HepG2 (cell line): Measurements from ENCODE around the gene UNC13D. TPM values are rescaled to one million over a fixed set of nuclear protein-coding genes. Genes with fewer than 3 reads are reported as not detected.

Experiments used
- ATAD3A ChIP-seq: sonication (generic); formaldehyde crosslinking; IDR thresholded peaks from 2 replicates; pipeline ENCODE4 v1.4.0; 2020; ENCODE audit warnings: missing genetic modification reagents
- ATM ChIP-seq: fragments of 450-650 bp; IDR thresholded peaks from 2 replicates; pipeline ENCODE4 v1.7.1; 2017; ENCODE audit warnings: mild to moderate bottlenecking, borderline replicate concordance
- CCDC6 ChIP-seq: sonication (generic); formaldehyde crosslinking; IDR thresholded peaks from 2 replicates; pipeline ENCODE4 v1.8.1; 2022; ENCODE audit warnings: mild to moderate bottlenecking, missing genetic modification reagents, moderate library complexity
- DBP ChIP-seq: sonication (generic); formaldehyde crosslinking; IDR thresholded peaks from 2 replicates; pipeline ENCODE4 v1.4.0; 2020; ENCODE audit warnings: missing genetic modification reagents; ENCODE audit errors: not compliant biosample characterization
- DMAP1 ChIP-seq: IDR thresholded peaks from 2 replicates; pipeline ENCODE4 v1.6.1; 2016
- DNMT1 ChIP-seq: sonication (generic); formaldehyde crosslinking; IDR thresholded peaks from 2 replicates; pipeline ENCODE4 v1.5.1; 2020; ENCODE audit warnings: mild to moderate bottlenecking, missing genetic modification reagents
- ETS1 ChIP-seq: sonication (generic); formaldehyde crosslinking; IDR thresholded peaks from 2 replicates; pipeline ENCODE4 v1.4.0; 2020; ENCODE audit warnings: missing genetic modification reagents
- HNRNPH1 ChIP-seq: fragments of 200-400 bp; formaldehyde crosslinking; optimal IDR thresholded peaks from 2 replicates; pipeline ENCODE3; 2017; ENCODE audit warnings: mild to moderate bottlenecking, low read depth, low read length
- KLF13 ChIP-seq: sonication (generic); formaldehyde crosslinking; IDR thresholded peaks from 2 replicates; pipeline ENCODE4 v1.4.0; 2020; ENCODE audit warnings: mild to moderate bottlenecking, missing genetic modification reagents
- MAFF ChIP-seq: IDR thresholded peaks from 2 replicates; pipeline ENCODE4 v1.6.1; 2011; ENCODE audit warnings: low read depth, low read length, improper control_type of control experiment
- MTF1 ChIP-seq: sonication (generic); formaldehyde crosslinking; IDR thresholded peaks from 2 replicates; pipeline ENCODE4 v1.5.0; 2020; ENCODE audit warnings: missing genetic modification reagents
- PBX3 ChIP-seq: sonication (generic); formaldehyde crosslinking; IDR thresholded peaks from 2 replicates; pipeline ENCODE4 v1.8.1; 2023; ENCODE audit warnings: missing genetic modification reagents, inconsistent platforms, borderline replicate concordance
- PRMT3 ChIP-seq: sonication (generic); formaldehyde crosslinking; IDR thresholded peaks from 2 replicates; pipeline ENCODE4 v1.8.1; 2022; ENCODE audit warnings: low read depth, mild to moderate bottlenecking, moderate library complexity, missing genetic modification reagents, borderline replicate concordance
- RAD21 ChIP-seq: fragments of 450-650 bp; formaldehyde crosslinking; IDR thresholded peaks from 2 replicates; pipeline ENCODE4 v1.5.0; 2020; ENCODE audit warnings: mild to moderate bottlenecking
- TBX2 ChIP-seq: sonication (generic); formaldehyde crosslinking; IDR thresholded peaks from 2 replicates; pipeline ENCODE4 v1.5.0; 2020; ENCODE audit warnings: missing genetic modification reagents, mild to moderate bottlenecking, borderline replicate concordance
- TBX3 ChIP-seq: fragments of 450-650 bp; IDR thresholded peaks from 2 replicates; pipeline ENCODE4 v1.6.1; 2017; ENCODE audit warnings: antibody characterized with exemption, mild to moderate bottlenecking, inconsistent platforms, borderline replicate concordance
- ZFP1 ChIP-seq: IDR thresholded peaks from 2 replicates; pipeline ENCODE4 v1.6.1; 2016
- ZFX ChIP-seq: sonication (generic); formaldehyde crosslinking; IDR thresholded peaks from 2 replicates; pipeline ENCODE4 v1.4.0; 2020; ENCODE audit warnings: mild to moderate bottlenecking, low read depth, missing genetic modification reagents, moderate library complexity
- ZNF207 ChIP-seq: fragments of 450-650 bp; IDR thresholded peaks from 2 replicates; pipeline ENCODE4 v1.6.1; 2016; ENCODE audit warnings: antibody characterized with exemption, borderline replicate concordance
- ZNF232 ChIP-seq: sonication (generic); formaldehyde crosslinking; IDR thresholded peaks from 2 replicates; pipeline ENCODE4 v1.4.0; 2020; ENCODE audit warnings: missing genetic modification reagents, borderline replicate concordance
- ZNF337 ChIP-seq: sonication (generic); formaldehyde crosslinking; IDR thresholded peaks from 2 replicates; pipeline ENCODE4 v1.5.1; 2020; ENCODE audit warnings: missing genetic modification reagents, low read depth, mild to moderate bottlenecking, borderline replicate concordance
- ZNF362 ChIP-seq: sonication (generic); formaldehyde crosslinking; IDR thresholded peaks from 2 replicates; pipeline ENCODE4 v1.4.0; 2020; ENCODE audit warnings: missing genetic modification reagents, mild to moderate bottlenecking, borderline replicate concordance
- ZNF513 ChIP-seq: sonication (generic); formaldehyde crosslinking; conservative IDR thresholded peaks from 2 replicates; pipeline ENCODE4 v1.5.0; 2020; ENCODE audit warnings: missing genetic modification reagents
- ZNF740 ChIP-seq: sonication (generic); formaldehyde crosslinking; IDR thresholded peaks from 2 replicates; pipeline ENCODE4 v1.4.0; 2020; ENCODE audit warnings: missing genetic modification reagents
- ZSCAN29 ChIP-seq: sonication (generic); formaldehyde crosslinking; conservative IDR thresholded peaks from 2 replicates; pipeline ENCODE4 v1.4.0; 2020; ENCODE audit warnings: mild to moderate bottlenecking, missing genetic modification reagents
- polyA plus RNA-seq, 8 experiments: library from polyadenylated mRNA; depleted of rRNA in 3 of 8; stranded (reverse) in 7 of 8; unstranded in 1 of 8; fragments of >200 nt; fragmentation: Illumina TruSeq in 4 of 8; extraction: Trizol in 4 of 8; gene quantifications; 2 replicates each; pipeline versions ENCODE4 v1.2.1 to v1.2.3, GENCODE V29; 2011 to 2016; ENCODE audit warnings: low read depth in 4 of 8, missing spikeins in 1 of 8, mixed read lengths in 1 of 8; ENCODE audit not compliant: insufficient read depth in 1 of 8
- total RNA-seq, 5 experiments: library from RNA; depleted of rRNA; stranded (reverse); fragments of >200 nt; fragmentation: Illumina TruSeq; extraction: Trizol; gene quantifications; 2 replicates each; pipeline ENCODE4 v1.2.3, GENCODE V29; 2016; ENCODE audit warnings: low read depth in 1 of 5

The UNC13D gene
- total and polyA plus RNA-seq, 2 of the 13 experiments (the other 11 are each of a cell fraction or from before 2014, with no cell fraction given), result 29.7 to 42.7 TPM

- TF ChIP-seq ETS1 (CRISPR knock-in tag), result no peak
- TF ChIP-seq ZNF362 (CRISPR knock-in tag), result no peak
- TF ChIP-seq CCDC6, result peak; percentile 79; the same call in 1 of the 2 replicates
- no peak for TF ChIP-seq ZFP1 (CRISPR knock-in tag)
- TF ChIP-seq DMAP1 (CRISPR knock-in tag), result no peak; the same call in 1 of the 2 replicates
- TF ChIP-seq ZNF337 (CRISPR knock-in tag), result no peak; the same call in 1 of the 2 replicates
- no peak for TF ChIP-seq ZNF232 (CRISPR knock-in tag)
- TF ChIP-seq TBX3, result no peak
- peak; percentile 27; the same call in 1 of the 2 replicates for TF ChIP-seq TBX2
- no peak; the same call in 1 of the 2 replicates for TF ChIP-seq MTF1
- no peak for TF ChIP-seq PRMT3
- TF ChIP-seq HNRNPH1, result no peak
- peak; percentile 57 for TF ChIP-seq DBP (CRISPR knock-in tag)
- no peak for TF ChIP-seq ZNF740
- no peak; the same call in 1 of the 2 replicates for TF ChIP-seq ZSCAN29 (CRISPR knock-in tag)
- peak; percentile 90 for TF ChIP-seq RAD21 (CRISPR knock-in tag)
- TF ChIP-seq ATAD3A (CRISPR knock-in tag), result no peak
- no peak for TF ChIP-seq ATM
- TF ChIP-seq ZNF207, result no peak
- 0 out of 2 replicates have a peak, but pooled peaks have one; percentile 64 for TF ChIP-seq ZNF513 (CRISPR knock-in tag)
- TF ChIP-seq MAFF, result no peak
- TF ChIP-seq ZFX (CRISPR knock-in tag), result peak; percentile 89
- TF ChIP-seq DNMT1 (CRISPR knock-in tag), result peak; percentile 78; the same call in 1 of the 2 replicates
- TF ChIP-seq PBX3 (CRISPR knock-in tag), result peak; percentile 79; the same call in 1 of the 2 replicates
- no peak; the same call in 1 of the 2 replicates for TF ChIP-seq KLF13
These were observed 33.6 kb upstream of the UNC13D start (continued) for GRCh38 chr17:75877752-75878173.
